ENCODE data around the gene DEPDC5. TPM values are rescaled to one million over a fixed set of nuclear protein-coding genes. Genes with fewer than 3 reads are reported as not detected.
"Not testable (repeated sequence)": the region's sequence is repeated elsewhere in the genome, so short reads cannot be mapped to it uniquely, and the experiment has no call there.

The DEPDC5 gene
- total RNA-seq, 4 donors from 2014 or later = 18.0 to 33.9 (median 23.5) TPM

- 90 to 98% methylated on average over 7 of the region's 7 CpGs for WGBS, 2 donors
- DNase-seq (ENCODE audit: low spot score in 2 of 2) = no peak
- TF ChIP-seq CTCF (IDR thresholded peaks at IDR 0.05) (no peak), EP300 (IDR thresholded peaks at IDR 0.05) (no peak)
- H3K4me3 ChIP-seq = no peak overlapping the region
- no peak overlapping the region for H3K27ac ChIP-seq
- H3K4me1 ChIP-seq = no peaks in the 10 kb centered on the region
- no peaks in the 10 kb centered on the region for H3K27me3 ChIP-seq
- peaks cover 2 to 97% (median 48%) of the 10 kb centered on the region in 3 donors for H3K36me3 ChIP-seq
- no peaks in the 10 kb centered on the region for H3K9me3 ChIP-seq
Measured at GRCh38 chr22:31814942-31815341, 61.1 kb downstream of the DEPDC5 start.

GRCh38 chr22:31815383-31815814 lies 61.6 kb downstream of the DEPDC5 start:
- peaks cover 2 to 97% (median 43%) of the 10 kb centered on the region in 3 donors for H3K36me3 ChIP-seq
- H3K4me1 ChIP-seq; DNase-seq (ENCODE audit: low spot score in 2 of 2); H3K27me3 ChIP-seq; H3K4me3 ChIP-seq; H3K27ac ChIP-seq; H3K9me3 ChIP-seq: not testable (repeated sequence)
- 94 to 97% methylated on average over 4 of the region's 4 CpGs for WGBS, 2 donors

GRCh38 chr22:31816750-31817149 lies 62.9 kb downstream of the DEPDC5 start:
- whole genome bisulfite sequencing, 2 donors = 88 to 95% methylated on average over 4 of the region's 4 CpGs
- Histone ChIP-seq H3K27me3 (no peaks in the 10 kb centered on the region), H3K4me3 (no peak overlapping the region), H3K9me3 (no peaks in the 10 kb centered on the region), H3K36me3 (peaks cover 2 to 97% (median 38%) of the 10 kb centered on the region in 3 donors), H3K27ac (no peak overlapping the region), H3K4me1 (no peaks in the 10 kb centered on the region)
- DNase-seq (ENCODE audit: low spot score in 2 of 2) = no peak
- TF ChIP-seq CTCF (IDR thresholded peaks at IDR 0.05) (no peak), POLR2A (IDR thresholded peaks at IDR 0.05) (no peak), EP300 (IDR thresholded peaks at IDR 0.05) (no peak)

GRCh38 chr22:31818481-31819392 lies 64.9 kb downstream of the DEPDC5 start:
- H3K27ac ChIP-seq = no peak overlapping the region
- peaks cover 2 to 100% (median 48%) of the 10 kb centered on the region in 3 donors for H3K36me3 ChIP-seq
- no peaks in the 10 kb centered on the region for H3K27me3 ChIP-seq
- TF ChIP-seq EP300 (IDR thresholded peaks at IDR 0.05) = no peak
- no peak for TF ChIP-seq CTCF (IDR thresholded peaks at IDR 0.05)
- TF ChIP-seq POLR2A (IDR thresholded peaks at IDR 0.05) = no peak
- H3K9me3 ChIP-seq = no peaks in the 10 kb centered on the region
- no peak overlapping the region for H3K4me3 ChIP-seq
- no peak for DNase-seq (ENCODE audit: low spot score in 2 of 2)
- WGBS, 2 donors = 70% methylated on average over 10 of the region's 10 CpGs
- H3K4me1 ChIP-seq = no peaks in the 10 kb centered on the region

- 81 to 84% methylated on average over 3 of the region's 3 CpGs for WGBS, 2 donors
- no peak for DNase-seq (ENCODE audit: low spot score in 2 of 2)
- Histone ChIP-seq H3K4me1 (no peaks in the 10 kb centered on the region), H3K36me3 (peaks cover 2 to 100% (median 39%) of the 10 kb centered on the region in 3 donors), H3K9me3 (no peaks in the 10 kb centered on the region), H3K4me3 (no peak overlapping the region), H3K27me3 (no peaks in the 10 kb centered on the region), H3K27ac (no peak overlapping the region)
- TF ChIP-seq CTCF (IDR thresholded peaks at IDR 0.05) (no peak), EP300 (IDR thresholded peaks at IDR 0.05) (no peak), POLR2A (IDR thresholded peaks at IDR 0.05) (no peak)
Measured at GRCh38 chr22:31820655-31821054, 66.8 kb downstream of the DEPDC5 start.

All from tibial nerve (tissue), 4 donors.